Measurements from ENCODE around the gene GBF1. TPM values are rescaled to one million over a fixed set of nuclear protein-coding genes. Genes with fewer than 3 reads are reported as not detected.

Gene GBF1
- total RNA-seq, 1 donor from 2014 or later: 8.7 TPM

DNA sequence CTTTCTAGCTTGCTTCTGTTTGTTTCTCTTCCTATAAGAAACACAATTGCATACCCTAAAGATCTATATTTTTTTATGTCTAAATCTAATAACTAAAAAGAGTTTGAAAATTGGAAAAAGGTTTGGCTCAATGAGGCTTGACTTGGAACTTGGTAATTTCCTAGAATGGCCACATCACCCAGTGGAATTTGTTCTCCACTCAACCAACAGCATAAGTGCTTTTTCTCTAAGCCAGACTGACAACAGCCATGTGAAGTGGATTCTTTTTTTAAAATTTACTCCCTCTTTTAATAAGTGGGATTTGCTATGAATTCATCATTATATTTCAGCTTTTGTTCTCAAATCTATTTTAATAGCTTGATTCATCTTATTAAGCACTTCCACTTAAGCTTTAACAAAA, 33.8 kb downstream of the GBF1 start:
- no peaks in the 10 kb centered on the region for H3K27me3 ChIP-seq (ENCODE audit: control insufficient read depth, insufficient read depth, low read length)
- FAIRE-seq (no peak), DNase-seq (ENCODE audit: low read depth) (no peak)
- TF ChIP-seq, protein P1, sequence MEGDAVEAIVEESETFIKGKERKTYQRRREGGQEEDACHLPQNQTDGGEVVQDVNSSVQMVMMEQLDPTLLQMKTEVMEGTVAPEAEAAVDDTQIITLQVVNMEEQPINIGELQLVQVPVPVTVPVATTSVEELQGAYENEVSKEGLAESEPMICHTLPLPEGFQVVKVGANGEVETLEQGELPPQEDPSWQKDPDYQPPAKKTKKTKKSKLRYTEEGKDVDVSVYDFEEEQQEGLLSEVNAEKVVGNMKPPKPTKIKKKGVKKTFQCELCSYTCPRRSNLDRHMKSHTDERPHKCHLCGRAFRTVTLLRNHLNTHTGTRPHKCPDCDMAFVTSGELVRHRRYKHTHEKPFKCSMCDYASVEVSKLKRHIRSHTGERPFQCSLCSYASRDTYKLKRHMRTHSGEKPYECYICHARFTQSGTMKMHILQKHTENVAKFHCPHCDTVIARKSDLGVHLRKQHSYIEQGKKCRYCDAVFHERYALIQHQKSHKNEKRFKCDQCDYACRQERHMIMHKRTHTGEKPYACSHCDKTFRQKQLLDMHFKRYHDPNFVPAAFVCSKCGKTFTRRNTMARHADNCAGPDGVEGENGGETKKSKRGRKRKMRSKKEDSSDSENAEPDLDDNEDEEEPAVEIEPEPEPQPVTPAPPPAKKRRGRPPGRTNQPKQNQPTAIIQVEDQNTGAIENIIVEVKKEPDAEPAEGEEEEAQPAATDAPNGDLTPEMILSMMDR (IDR thresholded peaks at IDR 0.05; ENCODE audit: insufficient read depth, low read length, severe bottlenecking): no peak
- H3K4me3 ChIP-seq (ENCODE audit: low read depth, low read length): no peak overlapping the region
- H3K36me3 ChIP-seq (ENCODE audit: control insufficient read depth, insufficient read depth, low read length): no peaks in the 10 kb centered on the region

- Histone ChIP-seq H3K27me3 (ENCODE audit: control insufficient read depth, insufficient read depth, low read length) (no peaks in the 10 kb centered on the region), H3K36me3 (ENCODE audit: control insufficient read depth, insufficient read depth, low read length) (no peaks in the 10 kb centered on the region), H3K4me3 (ENCODE audit: low read depth, low read length) (no peak overlapping the region)
- DNase-seq (ENCODE audit: low read depth) (peak; percentile 22), FAIRE-seq (no peak)
- TF ChIP-seq, protein P1 (IDR thresholded peaks at IDR 0.05; ENCODE audit: insufficient read depth, low read length, severe bottlenecking): no peak
Measured at GRCh38 chr10:102280397-102281101, 35.2 kb downstream of the GBF1 start.

DNA sequence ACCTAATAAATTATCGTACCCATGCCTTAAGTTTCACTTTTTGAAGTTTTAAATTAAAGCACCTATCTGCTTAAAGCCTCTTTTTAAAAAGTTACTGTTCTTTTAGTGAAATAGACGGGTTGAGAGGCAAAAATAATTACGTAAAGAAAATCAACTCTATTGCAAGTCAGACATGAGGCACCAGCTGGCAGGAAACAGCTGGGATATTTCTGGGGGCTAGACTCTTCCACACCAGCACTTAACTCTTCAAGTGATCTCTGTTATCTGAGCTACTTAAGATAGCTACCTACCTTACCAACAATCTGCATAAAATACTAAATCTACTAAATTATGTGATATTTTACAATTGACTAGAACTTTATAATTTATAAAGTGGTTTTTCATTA, 35.8 kb downstream of the GBF1 start:
- no peaks in the 10 kb centered on the region for H3K27me3 ChIP-seq (ENCODE audit: control insufficient read depth, insufficient read depth, low read length)
- H3K4me3 ChIP-seq (ENCODE audit: low read depth, low read length): no peak overlapping the region
- no peak for FAIRE-seq
- DNase-seq (ENCODE audit: low read depth): no peak
- H3K36me3 ChIP-seq (ENCODE audit: control insufficient read depth, insufficient read depth, low read length): no peaks in the 10 kb centered on the region
- TF ChIP-seq, protein P1 (IDR thresholded peaks at IDR 0.05; ENCODE audit: insufficient read depth, low read length, severe bottlenecking): no peak

DNA sequence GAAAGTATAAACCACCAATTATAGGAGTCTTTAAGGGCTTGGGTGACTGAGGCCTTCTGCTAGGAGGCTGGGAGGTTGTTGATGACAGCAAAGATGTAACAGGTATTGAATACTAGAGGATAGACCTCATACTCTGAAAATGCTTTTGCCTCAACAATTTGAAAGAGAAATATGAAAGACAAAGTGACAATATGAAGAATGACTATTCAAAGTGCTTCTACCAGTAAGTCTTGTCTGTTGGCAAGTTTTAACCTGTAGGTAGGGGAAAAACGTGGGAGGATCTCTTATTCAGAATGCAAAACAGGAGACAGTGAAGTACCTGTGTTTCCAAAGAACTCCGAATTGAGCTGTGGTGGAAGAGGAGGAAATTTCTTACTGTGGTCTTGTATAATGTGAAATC, 38.2 kb downstream of the GBF1 start:
- no peaks in the 10 kb centered on the region for H3K36me3 ChIP-seq (ENCODE audit: control insufficient read depth, insufficient read depth, low read length)
- no peak for FAIRE-seq
- TF ChIP-seq, protein P1 (IDR thresholded peaks at IDR 0.05; ENCODE audit: insufficient read depth, low read length, severe bottlenecking): no peak
- DNase-seq (ENCODE audit: low read depth): peak; percentile 96
- H3K4me3 ChIP-seq (ENCODE audit: low read depth, low read length): peak overlapping the region; percentile 14
- no peaks in the 10 kb centered on the region for H3K27me3 ChIP-seq (ENCODE audit: control insufficient read depth, insufficient read depth, low read length)

DNA sequence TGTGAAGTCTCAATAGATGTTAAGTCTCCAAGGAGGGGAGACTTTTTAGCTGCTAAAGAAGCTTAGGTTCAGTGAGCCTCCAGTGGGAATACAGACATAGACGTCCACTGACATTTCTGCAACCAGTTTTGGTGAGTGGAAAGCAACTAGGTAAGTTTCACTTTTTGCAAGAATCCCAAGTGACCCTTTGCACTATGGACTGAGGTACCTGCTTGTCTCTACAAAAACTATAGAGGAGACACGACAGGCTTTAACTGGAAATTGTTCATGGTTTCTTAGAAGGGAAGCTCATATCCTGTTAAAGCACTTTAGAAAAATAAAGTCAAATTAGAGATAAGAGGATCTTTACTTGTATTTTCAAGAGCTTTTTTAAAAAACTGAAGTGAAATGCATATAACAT, 38.6 kb downstream of the GBF1 start:
- Histone ChIP-seq H3K27me3 (ENCODE audit: control insufficient read depth, insufficient read depth, low read length) (no peaks in the 10 kb centered on the region), H3K36me3 (ENCODE audit: control insufficient read depth, insufficient read depth, low read length) (no peaks in the 10 kb centered on the region), H3K4me3 (ENCODE audit: low read depth, low read length) (peak overlapping the region; percentile 14)
- DNase-seq (ENCODE audit: low read depth): no peak
- TF ChIP-seq, protein P1 (IDR thresholded peaks at IDR 0.05; ENCODE audit: insufficient read depth, low read length, severe bottlenecking): no peak
- FAIRE-seq: no peak

- Histone ChIP-seq H3K27me3 (ENCODE audit: control insufficient read depth, insufficient read depth, low read length) (no peaks in the 10 kb centered on the region), H3K36me3 (ENCODE audit: control insufficient read depth, insufficient read depth, low read length) (no peaks in the 10 kb centered on the region), H3K4me3 (ENCODE audit: low read depth, low read length) (no peak overlapping the region)
- DNase-seq (ENCODE audit: low read depth) (peak; percentile 93), FAIRE-seq (no peak)
- TF ChIP-seq, protein P1 (IDR thresholded peaks at IDR 0.05; ENCODE audit: insufficient read depth, low read length, severe bottlenecking): no peak
Measured at GRCh38 chr10:102284531-102284930, 39.2 kb downstream of the GBF1 start.

All from bronchial epithelial cell (primary cell).